ENCODE results near the gene PTPRD. TPM values are rescaled to one million over a fixed set of nuclear protein-coding genes. Genes with fewer than 3 reads are reported as not detected.

Gene PTPRD
- total RNA-seq, 1 experiment from 2014 or later = 70.1 TPM

DNA sequence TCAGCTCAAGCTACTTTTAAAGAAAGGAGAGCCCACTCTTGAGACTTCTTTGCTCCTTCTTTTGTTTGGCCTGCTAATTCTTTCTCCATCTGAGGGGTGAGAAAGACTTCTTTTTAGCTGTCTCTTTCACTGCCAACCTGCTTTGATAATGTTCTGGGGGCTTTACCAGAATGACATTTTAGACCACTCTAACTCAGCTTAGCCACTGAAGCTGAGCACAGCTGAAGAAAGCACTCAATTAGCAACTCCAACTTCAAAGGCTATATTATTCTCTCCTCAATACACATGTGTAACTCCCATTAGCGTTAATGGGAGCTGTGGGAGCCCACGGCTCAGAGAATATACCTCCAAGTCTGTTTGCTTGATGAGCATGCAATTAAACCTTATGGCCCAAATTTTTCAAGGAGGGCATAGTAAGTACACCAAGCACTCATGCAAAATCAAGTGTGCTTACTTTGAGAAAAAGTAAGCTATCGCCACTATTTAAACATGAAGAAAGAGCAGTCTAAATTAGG lies 1997.8 kb downstream of the PTPRD start:
- Histone ChIP-seq H3K27me3 (replicated peaks; ENCODE audit: control insufficient read depth, insufficient read depth, low read length) (no peaks in the 10 kb centered on the region), H3K4me1 (no peaks in the 10 kb centered on the region), H3K36me3 (ENCODE audit: control insufficient read depth, insufficient read depth, low read length) (no peaks in the 10 kb centered on the region), H3K4me3 (ENCODE audit: low read depth, low read length) (no peak overlapping the region), H3K9me3 (no peaks in the 10 kb centered on the region)
- TF ChIP-seq, protein P1, sequence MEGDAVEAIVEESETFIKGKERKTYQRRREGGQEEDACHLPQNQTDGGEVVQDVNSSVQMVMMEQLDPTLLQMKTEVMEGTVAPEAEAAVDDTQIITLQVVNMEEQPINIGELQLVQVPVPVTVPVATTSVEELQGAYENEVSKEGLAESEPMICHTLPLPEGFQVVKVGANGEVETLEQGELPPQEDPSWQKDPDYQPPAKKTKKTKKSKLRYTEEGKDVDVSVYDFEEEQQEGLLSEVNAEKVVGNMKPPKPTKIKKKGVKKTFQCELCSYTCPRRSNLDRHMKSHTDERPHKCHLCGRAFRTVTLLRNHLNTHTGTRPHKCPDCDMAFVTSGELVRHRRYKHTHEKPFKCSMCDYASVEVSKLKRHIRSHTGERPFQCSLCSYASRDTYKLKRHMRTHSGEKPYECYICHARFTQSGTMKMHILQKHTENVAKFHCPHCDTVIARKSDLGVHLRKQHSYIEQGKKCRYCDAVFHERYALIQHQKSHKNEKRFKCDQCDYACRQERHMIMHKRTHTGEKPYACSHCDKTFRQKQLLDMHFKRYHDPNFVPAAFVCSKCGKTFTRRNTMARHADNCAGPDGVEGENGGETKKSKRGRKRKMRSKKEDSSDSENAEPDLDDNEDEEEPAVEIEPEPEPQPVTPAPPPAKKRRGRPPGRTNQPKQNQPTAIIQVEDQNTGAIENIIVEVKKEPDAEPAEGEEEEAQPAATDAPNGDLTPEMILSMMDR (IDR thresholded peaks at IDR 0.05; ENCODE audit: insufficient read depth in 1 of 2, low read depth in 1 of 2, low read length in 1 of 2, severe bottlenecking in 1 of 2, unreplicated experiment in 1 of 2) = no peak
- Mint-ChIP-seq H3K36me3 (ENCODE audit: insufficient read depth, unreplicated experiment) (no peaks in the 10 kb centered on the region), H3K9me3 (ENCODE audit: unreplicated experiment) (no peaks in the 10 kb centered on the region), H3K27me3 (ENCODE audit: insufficient read depth, unreplicated experiment) (no peaks in the 10 kb centered on the region), H3K4me1 (ENCODE audit: low read depth, unreplicated experiment) (no peaks in the 10 kb centered on the region), H3K27ac (ENCODE audit: unreplicated experiment) (no peak overlapping the region), H3K4me3 (ENCODE audit: unreplicated experiment) (no peak overlapping the region)
- BruUV-seq (replicated peaks) = no TSS peak
- POLR2A ChIA-PET = no interaction called here
- intact Hi-C loops (cut with micrococcal nuclease; ENCODE audit: unreplicated experiment) = no loop called here
- CTCF ChIA-PET = no interaction called here
- DNase-seq = no peak

DNA sequence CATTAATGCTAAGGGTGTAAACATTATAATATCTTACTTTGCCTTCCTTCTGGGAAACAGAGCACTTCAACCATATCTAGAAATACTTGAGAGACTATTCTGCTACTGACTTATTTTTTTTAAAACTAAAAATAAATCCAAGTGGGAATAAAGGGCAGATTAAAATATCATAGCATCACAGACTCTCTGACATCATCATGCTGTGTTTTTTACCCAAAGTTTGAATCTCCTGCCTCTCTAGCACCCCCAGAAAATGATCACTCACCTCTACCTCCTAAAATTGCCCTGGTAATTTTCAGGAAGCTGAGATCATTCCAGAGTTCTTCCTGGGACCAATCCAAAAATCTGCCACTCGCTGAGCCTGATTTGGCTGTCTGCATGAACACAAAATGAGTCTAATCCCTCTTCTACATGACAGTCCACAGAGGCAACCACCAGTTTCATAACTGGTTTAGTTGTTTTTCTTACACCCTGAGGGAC lies 1999.4 kb downstream of the PTPRD start:
- TF ChIP-seq, protein P1 (IDR thresholded peaks at IDR 0.05; ENCODE audit: insufficient read depth in 1 of 2, low read depth in 1 of 2, low read length in 1 of 2, severe bottlenecking in 1 of 2, unreplicated experiment in 1 of 2) = no peak
- ChIA-PET POLR2A (no interaction called here), CTCF (no interaction called here)
- DNase-seq = no peak
- intact Hi-C loops (cut with micrococcal nuclease; ENCODE audit: unreplicated experiment) = no loop called here
- no peaks in the 10 kb centered on the region for H3K9me3 Mint-ChIP-seq (ENCODE audit: unreplicated experiment)
- no peaks in the 10 kb centered on the region for H3K9me3 ChIP-seq
- H3K27ac Mint-ChIP-seq (ENCODE audit: unreplicated experiment) = no peak overlapping the region
- H3K4me1 ChIP-seq = no peaks in the 10 kb centered on the region
- no peaks in the 10 kb centered on the region for H3K27me3 Mint-ChIP-seq (ENCODE audit: insufficient read depth, unreplicated experiment)
- H3K36me3 ChIP-seq (ENCODE audit: control insufficient read depth, insufficient read depth, low read length) = no peaks in the 10 kb centered on the region
- H3K4me1 Mint-ChIP-seq (ENCODE audit: low read depth, unreplicated experiment) = no peaks in the 10 kb centered on the region
- H3K4me3 ChIP-seq (ENCODE audit: low read depth, low read length) = no peak overlapping the region
- H3K4me3 Mint-ChIP-seq (ENCODE audit: unreplicated experiment) = no peak overlapping the region
- no TSS peak for BruUV-seq (replicated peaks)
- no peaks in the 10 kb centered on the region for H3K36me3 Mint-ChIP-seq (ENCODE audit: insufficient read depth, unreplicated experiment)
- H3K27me3 ChIP-seq (replicated peaks; ENCODE audit: control insufficient read depth, insufficient read depth, low read length) = no peaks in the 10 kb centered on the region

DNA sequence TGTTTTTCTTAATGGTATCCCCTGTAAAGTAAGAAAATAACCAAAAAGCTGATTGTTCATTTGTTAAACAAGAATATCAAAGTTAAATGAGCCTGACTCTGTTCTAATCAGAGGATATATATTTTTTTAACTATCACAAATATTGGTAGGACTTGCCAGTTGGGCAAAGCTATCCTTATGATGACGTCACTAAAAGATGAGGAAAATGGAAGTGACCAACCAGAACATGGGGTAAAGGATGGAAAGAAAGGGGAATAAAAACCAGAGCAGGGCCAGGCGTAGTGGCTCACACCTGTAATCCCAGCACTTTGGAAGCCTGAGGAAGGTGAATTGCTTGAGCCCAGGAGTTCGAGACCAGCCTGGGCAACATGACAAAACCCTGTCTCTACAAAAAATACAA lies 2001.6 kb downstream of the PTPRD start:
- ChIA-PET CTCF (no interaction called here), POLR2A (no interaction called here)
- intact Hi-C loops (cut with micrococcal nuclease; ENCODE audit: unreplicated experiment) = no loop called here
- Mint-ChIP-seq H3K27me3 (ENCODE audit: insufficient read depth, unreplicated experiment) (no peaks in the 10 kb centered on the region), H3K4me1 (ENCODE audit: low read depth, unreplicated experiment) (no peaks in the 10 kb centered on the region), H3K4me3 (ENCODE audit: unreplicated experiment) (no peak overlapping the region), H3K9me3 (ENCODE audit: unreplicated experiment) (no peaks in the 10 kb centered on the region), H3K27ac (ENCODE audit: unreplicated experiment) (no peak overlapping the region), H3K36me3 (ENCODE audit: insufficient read depth, unreplicated experiment) (no peaks in the 10 kb centered on the region)
- H3K9me3 ChIP-seq = no peaks in the 10 kb centered on the region
- no peak for DNase-seq
- TF ChIP-seq, protein P1 (IDR thresholded peaks at IDR 0.05; ENCODE audit: insufficient read depth in 1 of 2, low read depth in 1 of 2, low read length in 1 of 2, severe bottlenecking in 1 of 2, unreplicated experiment in 1 of 2) = no peak
- H3K4me1 ChIP-seq = no peaks in the 10 kb centered on the region
- H3K4me3 ChIP-seq (ENCODE audit: low read depth, low read length) = no peak overlapping the region
- no peaks in the 10 kb centered on the region for H3K27me3 ChIP-seq (replicated peaks; ENCODE audit: control insufficient read depth, insufficient read depth, low read length)
- H3K36me3 ChIP-seq (ENCODE audit: control insufficient read depth, insufficient read depth, low read length) = no peaks in the 10 kb centered on the region
- no TSS peak for BruUV-seq (replicated peaks)
